ENCODE measurements around the gene PROZ. TPM values are rescaled to one million over a fixed set of nuclear protein-coding genes. Genes with fewer than 3 reads are reported as not detected.

Gene PROZ
- total RNA-seq, 1 donor from 2014 or later: not detected

GRCh38 chr13:113186061-113186900 is 27.8 kb downstream of the PROZ start:
- peak; percentile 22 for DNase-seq (ENCODE audit: low read depth)
- Mint-ChIP-seq H3K4me1 (ENCODE audit: low read depth, unreplicated experiment) (peaks cover 26% of the 10 kb centered on the region), H3K36me3 (ENCODE audit: low read depth, unreplicated experiment) (peaks cover 26% of the 10 kb centered on the region), H3K9me3 (ENCODE audit: unreplicated experiment) (no peaks in the 10 kb centered on the region), H3K27ac (ENCODE audit: unreplicated experiment) (peak overlapping the region; percentile 93), H3K4me3 (ENCODE audit: unreplicated experiment) (no peak overlapping the region), H3K27me3 (ENCODE audit: low read depth, unreplicated experiment) (no peaks in the 10 kb centered on the region)
- H2AFZ ChIP-seq (ENCODE audit: low read depth, low read length): no peak overlapping the region
- H3K4me1 ChIP-seq (ENCODE audit: insufficient read depth, low read length): peaks cover 39% of the 10 kb centered on the region
- no peak for FAIRE-seq
- peak overlapping the region; percentile 82 for H3K9ac ChIP-seq (ENCODE audit: low read length)
- H3K4me2 ChIP-seq (ENCODE audit: low read length): peak overlapping the region; percentile 82
- H3K9me3 ChIP-seq (ENCODE audit: insufficient read depth, low read depth, low read length): no peaks in the 10 kb centered on the region
- H3K4me3 ChIP-seq (ENCODE audit: insufficient read depth, low read depth, low read length): peak overlapping the region; percentile 58
- TF ChIP-seq CTCF (IDR thresholded peaks at IDR 0.05; ENCODE audit: insufficient read depth, low read depth, low read length) (no peak), EZH2 (IDR thresholded peaks at IDR 0.05; ENCODE audit: insufficient read depth, low read length) (no peak)
- peaks cover 25% of the 10 kb centered on the region for H3K79me2 ChIP-seq (ENCODE audit: insufficient read depth, low read length)
- H3K36me3 ChIP-seq (ENCODE audit: insufficient read depth, low read length): peaks cover 26% of the 10 kb centered on the region
- H3K27ac ChIP-seq (ENCODE audit: low read depth, low read length): peak overlapping the region; percentile 97
- no peaks in the 10 kb centered on the region for H4K20me1 ChIP-seq (ENCODE audit: insufficient read depth, low read length)
- no peaks in the 10 kb centered on the region for H3K27me3 ChIP-seq (ENCODE audit: insufficient read depth, low read length)

- Mint-ChIP-seq H3K9me3 (ENCODE audit: unreplicated experiment) (no peaks in the 10 kb centered on the region), H3K4me1 (ENCODE audit: low read depth, unreplicated experiment) (peaks cover 17% of the 10 kb centered on the region), H3K36me3 (ENCODE audit: low read depth, unreplicated experiment) (peaks cover 25% of the 10 kb centered on the region), H3K27ac (ENCODE audit: unreplicated experiment) (peak overlapping the region; percentile 93), H3K4me3 (ENCODE audit: unreplicated experiment) (peak overlapping the region; percentile 36), H3K27me3 (ENCODE audit: low read depth, unreplicated experiment) (no peaks in the 10 kb centered on the region)
- no peak for TF ChIP-seq EZH2 (IDR thresholded peaks at IDR 0.05; ENCODE audit: insufficient read depth, low read length)
- no peak for TF ChIP-seq CTCF (IDR thresholded peaks at IDR 0.05; ENCODE audit: insufficient read depth, low read depth, low read length)
- Histone ChIP-seq H4K20me1 (ENCODE audit: insufficient read depth, low read length) (no peaks in the 10 kb centered on the region), H3K79me2 (ENCODE audit: insufficient read depth, low read length) (peaks cover 25% of the 10 kb centered on the region), H3K27me3 (ENCODE audit: insufficient read depth, low read length) (no peaks in the 10 kb centered on the region), H3K4me1 (ENCODE audit: insufficient read depth, low read length) (peaks cover 39% of the 10 kb centered on the region), H2AFZ (ENCODE audit: low read depth, low read length) (peak overlapping the region; percentile 39), H3K9me3 (ENCODE audit: insufficient read depth, low read depth, low read length) (no peaks in the 10 kb centered on the region), H3K27ac (ENCODE audit: low read depth, low read length) (peak overlapping the region; percentile 97), H3K9ac (ENCODE audit: low read length) (peak overlapping the region; percentile 82), H3K36me3 (ENCODE audit: insufficient read depth, low read length) (peaks cover 21% of the 10 kb centered on the region), H3K4me2 (ENCODE audit: low read length) (peak overlapping the region; percentile 82), H3K4me3 (ENCODE audit: insufficient read depth, low read depth, low read length) (peak overlapping the region; percentile 58)
- FAIRE-seq (peak; percentile 98), DNase-seq (ENCODE audit: low read depth) (peak; percentile 99)
These were observed 28.8 kb downstream of the PROZ start for GRCh38 chr13:113187263-113187669.

All from astrocyte (in vitro differentiated cells and primary cell).